ENCODE measurements around the gene DLGAP1.

DLGAP1 gene

GRCh38 chr18:3931542-3932112 lies 523.5 kb downstream of the DLGAP1 start:
- no peak for TF ChIP-seq POLR2A (IDR thresholded peaks at IDR 0.05; ENCODE audit: extremely low read depth, insufficient read length)
- TF ChIP-seq MYC (IDR thresholded peaks at IDR 0.05; ENCODE audit: low read depth, low read length): no peak
- TF ChIP-seq, protein P1, sequence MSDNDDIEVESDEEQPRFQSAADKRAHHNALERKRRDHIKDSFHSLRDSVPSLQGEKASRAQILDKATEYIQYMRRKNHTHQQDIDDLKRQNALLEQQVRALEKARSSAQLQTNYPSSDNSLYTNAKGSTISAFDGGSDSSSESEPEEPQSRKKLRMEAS (IDR thresholded peaks at IDR 0.05; ENCODE audit: low read depth, low read length): no peak
- TF ChIP-seq, protein P2, sequence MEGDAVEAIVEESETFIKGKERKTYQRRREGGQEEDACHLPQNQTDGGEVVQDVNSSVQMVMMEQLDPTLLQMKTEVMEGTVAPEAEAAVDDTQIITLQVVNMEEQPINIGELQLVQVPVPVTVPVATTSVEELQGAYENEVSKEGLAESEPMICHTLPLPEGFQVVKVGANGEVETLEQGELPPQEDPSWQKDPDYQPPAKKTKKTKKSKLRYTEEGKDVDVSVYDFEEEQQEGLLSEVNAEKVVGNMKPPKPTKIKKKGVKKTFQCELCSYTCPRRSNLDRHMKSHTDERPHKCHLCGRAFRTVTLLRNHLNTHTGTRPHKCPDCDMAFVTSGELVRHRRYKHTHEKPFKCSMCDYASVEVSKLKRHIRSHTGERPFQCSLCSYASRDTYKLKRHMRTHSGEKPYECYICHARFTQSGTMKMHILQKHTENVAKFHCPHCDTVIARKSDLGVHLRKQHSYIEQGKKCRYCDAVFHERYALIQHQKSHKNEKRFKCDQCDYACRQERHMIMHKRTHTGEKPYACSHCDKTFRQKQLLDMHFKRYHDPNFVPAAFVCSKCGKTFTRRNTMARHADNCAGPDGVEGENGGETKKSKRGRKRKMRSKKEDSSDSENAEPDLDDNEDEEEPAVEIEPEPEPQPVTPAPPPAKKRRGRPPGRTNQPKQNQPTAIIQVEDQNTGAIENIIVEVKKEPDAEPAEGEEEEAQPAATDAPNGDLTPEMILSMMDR (IDR thresholded peaks at IDR 0.05; ENCODE audit: low read depth, low read length): no peak
- no peak overlapping the region for H3K4me3 ChIP-seq (ENCODE audit: low read depth, low read length)
- no peak for DNase-seq (ENCODE audit: low read depth)

GRCh38 chr18:3931013-3931315 lies 524.1 kb downstream of the DLGAP1 start:
- TF ChIP-seq, protein P1 (IDR thresholded peaks at IDR 0.05; ENCODE audit: low read depth, low read length): no peak
- TF ChIP-seq POLR2A (IDR thresholded peaks at IDR 0.05; ENCODE audit: extremely low read depth, insufficient read length) (no peak), MYC (IDR thresholded peaks at IDR 0.05; ENCODE audit: low read depth, low read length) (no peak)
- TF ChIP-seq, protein P2 (IDR thresholded peaks at IDR 0.05; ENCODE audit: low read depth, low read length): no peak
- no peak overlapping the region for H3K4me3 ChIP-seq (ENCODE audit: low read depth, low read length)
- DNase-seq (ENCODE audit: low read depth): no peak

GRCh38 chr18:3930126-3931012 lies 524.7 kb downstream of the DLGAP1 start:
- no peak overlapping the region for H3K4me3 ChIP-seq (ENCODE audit: low read depth, low read length)
- DNase-seq (ENCODE audit: low read depth): no peak
- TF ChIP-seq, protein P2 (IDR thresholded peaks at IDR 0.05; ENCODE audit: low read depth, low read length): no peak
- TF ChIP-seq MYC (IDR thresholded peaks at IDR 0.05; ENCODE audit: low read depth, low read length): no peak
- TF ChIP-seq, protein P1 (IDR thresholded peaks at IDR 0.05; ENCODE audit: low read depth, low read length): no peak
- no peak for TF ChIP-seq POLR2A (IDR thresholded peaks at IDR 0.05; ENCODE audit: extremely low read depth, insufficient read length)

DNA sequence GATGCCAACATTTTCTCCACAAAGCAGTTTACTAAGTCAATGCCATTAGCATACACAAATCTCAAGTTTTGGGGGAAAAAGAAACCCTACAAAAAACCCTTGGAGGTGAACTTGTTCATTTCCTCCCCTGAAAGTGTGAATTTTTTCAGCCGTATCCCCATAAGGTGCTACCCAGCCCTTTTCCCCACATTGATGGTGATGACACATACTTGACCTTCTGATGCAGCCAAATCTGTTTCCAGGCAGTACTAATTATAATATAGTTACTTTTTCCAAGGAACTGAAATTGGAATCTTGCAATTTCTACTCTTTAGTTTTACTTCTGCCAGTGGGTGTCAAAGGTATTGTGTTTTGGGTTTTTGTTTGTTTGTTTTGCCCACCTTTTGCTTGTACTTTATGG lies 530.7 kb downstream of the DLGAP1 start:
- TF ChIP-seq, protein P2 (IDR thresholded peaks at IDR 0.05; ENCODE audit: low read depth, low read length): no peak
- TF ChIP-seq, protein P1 (IDR thresholded peaks at IDR 0.05; ENCODE audit: low read depth, low read length): no peak
- DNase-seq (ENCODE audit: low read depth): no peak
- H3K4me3 ChIP-seq (ENCODE audit: low read depth, low read length): no peak overlapping the region

- TF ChIP-seq POLR2A (IDR thresholded peaks at IDR 0.05; ENCODE audit: extremely low read depth, insufficient read length) (no peak), MYC (IDR thresholded peaks at IDR 0.05; ENCODE audit: low read depth, low read length) (no peak)
- TF ChIP-seq, protein P1 (IDR thresholded peaks at IDR 0.05; ENCODE audit: low read depth, low read length): no peak
- TF ChIP-seq, protein P2 (IDR thresholded peaks at IDR 0.05; ENCODE audit: low read depth, low read length): no peak
- H3K4me3 ChIP-seq (ENCODE audit: low read depth, low read length): no peak overlapping the region
- no peak for DNase-seq (ENCODE audit: low read depth)
Observed at GRCh38 chr18:3923750-3924149, 531.4 kb downstream of the DLGAP1 start.

Data from NB4 (cell line).